HG02884 (cell line): Measurements from ENCODE around the gene FHIP1A.
"Not testable (repeated sequence)": the region's sequence is repeated elsewhere in the genome, so short reads cannot be mapped to it uniquely, and the experiment has no call there.

ENCODE experiments used
- ATAC-seq: cut with Tn5 transposase; IDR thresholded peaks from one replicate; pipeline ENCODE4 v1.9.1; 2021; ENCODE audit warnings: mild to moderate bottlenecking, moderate library complexity; ENCODE audit not compliant: unreplicated experiment

Gene FHIP1A

DNA sequence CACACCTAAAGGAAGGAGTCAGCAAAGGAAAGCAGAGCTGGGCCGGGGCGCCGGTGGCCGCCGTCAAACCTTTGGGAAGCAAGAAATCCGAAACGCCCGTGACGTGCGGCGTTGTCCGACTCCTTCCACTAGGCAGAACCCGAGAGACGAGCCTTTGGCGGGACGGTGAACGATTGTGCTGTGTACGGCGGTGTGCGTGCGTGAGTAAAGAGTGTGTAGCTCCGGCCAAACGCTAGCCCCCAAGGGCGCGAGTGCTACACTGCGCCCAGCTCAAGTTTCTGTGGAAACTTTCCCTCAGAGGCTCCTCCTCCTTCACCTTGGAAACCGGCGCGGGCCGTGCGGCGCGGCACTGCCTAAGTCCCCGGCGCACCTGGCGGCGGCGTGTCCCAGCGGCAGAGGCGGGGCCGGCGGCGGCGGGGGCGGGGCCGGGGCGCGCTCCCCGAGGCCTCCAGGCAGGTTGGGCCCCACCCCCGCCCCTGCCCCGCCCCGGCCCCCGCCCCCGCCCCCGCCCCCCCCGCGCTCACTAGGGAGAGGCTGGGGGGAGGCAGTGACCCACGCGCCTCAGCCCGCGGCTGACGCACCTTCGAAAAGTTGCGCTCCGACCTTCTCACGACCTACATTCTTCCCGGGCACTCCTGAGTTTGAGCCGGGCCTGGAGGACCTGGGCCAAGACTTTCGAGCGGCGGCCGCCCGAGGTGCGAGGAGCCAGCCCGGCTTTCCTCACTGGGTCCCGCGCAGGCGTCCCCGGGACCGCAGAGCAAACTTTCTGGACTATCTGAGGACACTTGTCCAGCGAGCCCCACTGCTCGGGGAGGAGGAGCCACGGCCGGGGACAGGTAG, at the start of gene FHIP1A:
FHIP1A (plus strand) TSS at position 547 of the 840 bp plus-strand sequence. CDS start 157,084 bp downstream, outside the sequence.
- peak; percentile 78 for ATAC-seq

DNA sequence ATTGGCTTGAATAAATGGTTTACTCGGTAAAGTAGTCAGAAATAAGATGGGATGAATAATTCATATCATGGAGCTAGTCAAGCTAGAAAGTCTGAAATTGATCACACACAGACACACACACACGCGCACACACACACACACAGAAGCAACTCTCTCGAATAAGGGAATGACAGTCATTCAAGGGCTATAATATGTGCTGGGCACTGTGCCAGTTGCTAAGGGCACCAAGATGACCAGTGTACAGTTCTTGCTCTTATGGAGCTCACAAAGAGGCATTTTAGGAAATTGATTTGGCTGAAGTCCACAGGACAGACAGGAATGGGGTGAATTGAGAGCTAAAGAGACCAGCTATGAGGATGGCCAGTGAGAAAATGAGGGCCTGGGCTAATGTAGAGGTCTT, 49.4 kb upstream of the FHIP1A start:
- no peak for ATAC-seq

DNA sequence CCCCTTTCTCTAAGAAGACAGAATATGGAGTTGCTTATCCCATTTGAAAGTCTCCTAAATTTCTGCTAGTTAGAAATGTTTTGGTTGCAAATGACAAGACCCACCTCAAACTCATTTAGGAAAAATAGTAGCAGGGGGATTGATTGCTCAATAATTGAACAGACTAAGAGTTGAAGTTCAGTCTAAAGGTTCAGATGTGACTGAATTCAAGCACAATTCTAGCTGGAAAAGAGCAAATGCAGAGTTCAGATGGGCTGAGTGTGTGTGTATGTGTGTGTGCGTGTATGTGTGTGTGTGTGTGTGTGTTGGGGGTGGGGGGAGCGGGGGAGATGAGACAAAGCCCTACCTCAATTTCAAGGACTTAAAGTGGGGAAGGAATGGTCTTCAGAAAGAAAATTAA, 47.9 kb upstream of the FHIP1A start:
- ATAC-seq, result no peak

DNA sequence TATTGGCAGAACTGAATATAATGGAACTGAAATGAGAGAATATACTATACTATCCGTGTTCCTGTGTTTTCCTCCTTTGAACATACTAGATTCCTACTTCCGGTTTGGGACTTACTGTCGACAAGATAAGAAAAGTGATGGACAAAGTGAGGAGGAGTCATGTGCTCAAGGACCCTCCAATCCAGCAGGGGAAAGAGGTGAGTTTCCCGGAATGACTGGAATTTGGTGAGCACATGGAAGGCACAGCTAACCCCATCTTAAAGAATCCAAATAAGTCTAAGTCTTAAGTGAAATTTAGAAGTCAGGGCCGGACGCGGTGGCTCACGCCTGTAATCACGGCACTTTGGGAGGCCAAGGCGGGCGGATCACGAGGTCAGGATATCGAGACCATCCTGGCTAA, 47.0 kb upstream of the FHIP1A start:
- ATAC-seq, result no peak

DNA sequence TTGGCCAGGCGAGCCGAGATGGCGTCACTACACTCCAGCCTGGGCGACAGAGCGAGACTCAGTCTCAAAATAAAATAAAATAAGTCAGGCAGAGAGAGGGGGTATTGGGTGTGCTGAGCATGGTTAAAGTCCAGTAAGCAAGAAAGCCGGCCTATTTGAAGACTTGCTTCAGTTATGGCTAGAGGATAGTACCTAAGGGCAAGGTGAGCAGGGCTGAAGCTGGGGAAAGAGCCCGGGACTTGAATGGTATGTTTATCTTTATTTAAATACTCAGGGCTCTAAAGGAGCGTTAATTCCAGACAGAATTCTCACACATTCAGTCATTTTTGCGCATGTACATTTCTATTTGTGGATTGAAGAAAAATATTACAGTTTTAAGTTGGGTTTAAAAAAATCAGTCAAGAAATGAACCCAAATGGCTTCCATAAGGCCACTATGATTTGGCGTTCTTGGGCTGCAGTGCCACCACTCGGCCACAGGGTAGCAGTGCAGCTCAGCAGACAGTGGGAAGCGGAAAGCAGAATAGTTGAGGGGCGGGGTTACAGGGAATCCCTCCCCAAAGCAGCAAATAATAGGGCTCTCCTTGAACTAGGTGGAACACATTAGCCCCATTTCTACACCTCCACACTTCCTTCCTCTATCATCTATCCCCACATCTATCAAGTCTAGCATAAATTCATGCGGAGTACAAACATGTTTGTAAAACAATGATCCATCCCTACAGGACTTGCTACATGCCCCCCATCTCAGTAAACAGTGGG, 46.4 kb upstream of the FHIP1A start:
- peak; percentile 98 for ATAC-seq

DNA sequence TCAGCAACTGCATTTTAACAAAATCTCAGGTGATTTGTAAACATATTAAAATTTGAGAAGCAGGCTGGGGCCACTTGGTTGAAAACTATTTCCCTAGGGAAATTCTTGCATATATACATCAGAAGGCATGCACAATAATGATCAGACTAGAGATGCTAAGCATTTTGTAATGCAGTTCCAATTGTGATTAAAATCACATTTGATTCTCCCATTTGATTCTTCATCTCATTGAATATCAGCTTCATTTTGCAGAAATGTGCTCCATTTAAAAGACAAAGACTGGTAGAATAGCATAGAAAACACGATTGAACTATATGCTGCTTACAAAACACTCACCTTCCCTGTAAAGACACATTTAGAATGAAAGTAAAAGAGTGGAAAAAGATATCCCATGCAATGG, 32.4 kb upstream of the FHIP1A start:
- ATAC-seq, result no peak

DNA sequence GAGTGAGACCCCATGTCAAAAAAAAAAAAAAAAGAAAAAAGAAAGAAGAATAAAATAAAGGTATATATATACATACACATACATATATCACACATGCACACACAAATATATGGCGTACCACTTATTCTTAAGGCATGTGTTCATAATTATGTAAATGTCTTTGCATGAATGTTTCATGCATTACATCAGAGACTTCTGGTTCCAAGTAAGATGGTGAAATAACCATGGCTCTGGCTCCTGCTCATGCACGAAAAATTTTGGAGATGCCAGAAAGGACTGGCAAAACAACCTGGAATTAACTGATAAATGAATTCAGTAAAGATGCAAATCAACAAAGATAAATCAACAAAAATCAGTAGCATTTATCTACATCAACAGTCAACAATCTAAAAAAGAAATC, 19.7 kb upstream of the FHIP1A start:
- ATAC-seq, result no peak

DNA sequence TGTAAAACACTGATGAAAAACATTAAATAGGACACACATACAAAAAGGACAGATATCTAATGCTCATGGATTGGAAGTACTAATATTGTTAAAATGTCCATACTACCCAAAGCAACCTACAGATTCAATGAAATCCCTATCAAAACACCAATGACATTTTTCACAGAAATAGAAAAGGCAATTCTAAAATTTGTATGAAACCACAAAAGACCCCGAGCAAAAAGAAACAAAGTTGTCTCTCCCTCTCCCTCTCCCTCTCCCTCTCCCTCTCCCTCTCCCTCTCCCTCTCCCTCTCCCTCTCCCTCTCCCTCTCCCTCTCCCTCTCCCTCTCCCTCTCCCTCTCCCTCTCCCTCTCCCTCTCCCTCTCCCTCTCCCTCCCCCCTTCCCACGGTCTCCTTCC, 19.2 kb upstream of the FHIP1A start:
- ATAC-seq, result not testable (repeated sequence)

DNA sequence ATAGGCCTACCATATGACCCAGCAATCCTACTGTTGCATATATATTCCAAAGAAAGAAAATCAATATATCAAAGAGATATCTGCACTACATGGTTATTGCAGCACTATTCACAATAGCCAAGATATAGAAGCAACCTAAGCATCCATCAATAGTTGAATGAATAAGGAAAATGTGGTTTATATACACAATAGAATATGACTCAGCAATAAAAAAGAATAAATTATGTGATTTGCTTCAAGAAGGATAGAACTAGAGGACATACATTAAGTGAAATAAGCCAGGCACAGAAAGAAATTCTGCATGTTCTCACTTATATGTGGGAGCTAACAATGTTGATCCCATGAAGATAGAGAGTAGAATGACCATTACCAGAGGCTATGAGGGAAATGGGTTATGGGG, 13.1 kb upstream of the FHIP1A start:
- ATAC-seq, result no peak

DNA sequence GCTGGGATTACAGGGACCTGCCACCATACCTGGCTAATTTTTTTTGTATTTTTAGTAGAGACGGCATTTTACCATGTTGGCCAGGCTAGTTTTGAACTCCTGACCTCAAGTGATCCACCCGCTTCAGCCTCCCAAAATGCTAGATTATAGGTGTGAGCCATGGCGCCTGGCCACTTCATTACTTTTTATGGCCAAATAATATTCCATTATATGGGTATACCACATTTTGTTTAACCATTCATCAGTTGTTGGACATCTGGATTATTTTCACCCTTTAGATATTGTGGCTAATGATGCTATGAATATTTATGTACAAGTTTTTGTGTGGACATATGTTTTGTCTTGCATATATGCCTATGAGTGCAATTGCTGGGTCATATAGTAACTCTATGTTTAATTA, 8.6 kb upstream of the FHIP1A start:
- no peak for ATAC-seq

DNA sequence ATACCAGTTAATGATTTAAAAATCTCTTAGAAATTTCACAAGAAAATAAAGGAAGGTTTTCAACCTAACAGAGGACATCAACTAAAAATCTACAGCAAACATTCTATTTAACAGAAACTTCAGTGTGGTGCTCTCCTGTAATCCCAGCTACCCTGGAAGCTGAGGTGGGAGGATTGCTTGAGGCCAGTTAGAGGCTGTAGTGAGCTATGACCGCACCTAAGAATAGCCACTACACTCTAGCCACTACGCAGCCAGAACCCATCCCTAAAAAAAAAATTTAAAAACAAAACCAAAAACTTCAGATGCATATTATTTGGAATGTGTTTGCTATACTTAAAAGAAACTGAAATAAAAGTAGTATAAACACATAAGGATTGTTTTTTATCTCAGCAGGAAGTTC, 7.2 kb upstream of the FHIP1A start:
- no peak for ATAC-seq

DNA sequence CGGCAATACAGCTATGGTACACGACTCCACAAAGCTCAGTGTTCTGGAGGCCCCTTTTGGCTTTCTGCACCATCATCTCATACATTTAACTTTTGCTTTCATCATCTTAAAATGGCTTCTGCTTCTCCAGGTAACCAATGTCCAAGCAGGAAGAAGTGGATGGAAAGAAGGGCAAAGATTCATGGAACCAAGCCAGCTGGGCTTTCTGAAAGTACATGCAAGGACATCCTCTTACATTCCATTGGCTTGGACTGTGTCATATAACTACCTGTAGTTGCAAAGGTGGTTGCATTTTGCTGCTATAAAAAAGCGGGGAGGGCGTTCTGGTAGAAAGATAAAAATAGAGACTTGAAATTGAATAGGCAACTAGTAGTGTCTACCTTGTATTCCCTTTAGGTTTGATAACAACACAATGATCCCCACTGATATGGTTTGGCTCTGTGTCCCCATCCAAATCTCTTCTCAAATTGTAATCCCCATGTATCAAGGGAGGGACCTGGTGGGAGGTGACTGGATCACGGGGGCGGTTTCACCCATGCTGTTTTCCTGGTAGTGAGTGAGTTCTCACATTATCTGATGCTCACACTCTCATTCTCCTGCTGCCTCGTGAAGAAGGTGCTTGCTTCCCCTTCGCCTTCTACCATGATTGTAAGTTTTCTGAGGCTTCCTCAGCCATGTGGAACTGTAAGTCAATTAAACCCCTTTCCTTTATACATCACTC, 6.7 kb upstream of the FHIP1A start:
- ATAC-seq, result no peak

DNA sequence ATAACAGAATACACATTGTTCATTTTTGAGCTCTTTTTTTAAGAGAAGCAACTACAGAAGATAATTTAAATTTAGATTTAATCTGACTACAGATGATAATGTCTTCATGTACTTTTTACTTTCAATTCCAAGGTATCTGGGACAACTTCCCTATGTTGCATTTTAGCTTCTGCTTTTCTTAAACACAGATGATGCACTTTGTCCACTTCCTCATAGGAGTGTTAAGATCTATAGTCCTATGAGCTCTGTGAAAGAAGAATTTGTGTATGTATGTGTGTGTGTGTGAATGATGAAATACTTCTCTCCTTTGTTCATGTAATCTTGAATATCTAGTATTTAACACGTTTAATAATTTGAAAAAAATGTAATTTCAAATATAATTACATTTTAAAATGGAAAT, 5.3 kb upstream of the FHIP1A start:
- ATAC-seq, result no peak

DNA sequence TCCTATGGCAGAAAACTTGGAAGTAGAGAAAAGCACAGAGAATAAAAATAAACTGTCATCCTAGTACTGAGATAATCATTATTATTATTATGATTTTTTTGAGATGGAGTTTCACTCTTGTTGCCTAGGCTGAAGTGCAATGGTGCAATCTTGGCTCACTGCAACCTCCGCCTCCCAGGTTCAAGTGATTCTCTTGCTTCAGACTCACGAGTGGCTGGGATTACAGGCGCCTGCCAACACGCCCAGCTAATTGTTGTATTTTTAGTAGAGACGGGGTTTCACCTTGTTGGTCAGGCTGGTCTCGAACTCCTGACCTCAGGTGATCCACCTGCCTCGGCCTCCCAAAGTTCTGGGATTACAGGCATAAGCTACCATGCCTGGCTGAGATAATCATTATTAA, 4.2 kb upstream of the FHIP1A start:
- not testable (repeated sequence) for ATAC-seq

DNA sequence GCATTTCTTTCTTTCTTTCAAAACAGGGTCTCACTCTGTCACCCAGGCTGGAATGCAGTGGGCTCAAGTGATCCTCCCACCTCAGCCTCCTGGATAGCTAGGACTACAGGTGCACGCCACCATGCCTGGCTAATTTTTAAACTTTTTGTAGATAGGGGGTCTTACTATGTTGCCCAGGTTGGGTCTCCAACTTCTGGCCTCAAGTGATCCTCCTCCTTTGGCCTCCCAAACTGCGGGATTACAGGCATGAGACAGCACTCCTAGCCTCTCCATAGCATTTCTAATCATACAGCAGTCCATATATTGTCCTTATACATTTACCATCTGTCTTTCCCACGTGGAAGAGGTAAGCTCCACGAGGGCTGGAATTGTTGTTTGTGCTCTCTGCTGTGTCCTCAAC, 2.0 kb upstream of the FHIP1A start:
- no peak for ATAC-seq

DNA sequence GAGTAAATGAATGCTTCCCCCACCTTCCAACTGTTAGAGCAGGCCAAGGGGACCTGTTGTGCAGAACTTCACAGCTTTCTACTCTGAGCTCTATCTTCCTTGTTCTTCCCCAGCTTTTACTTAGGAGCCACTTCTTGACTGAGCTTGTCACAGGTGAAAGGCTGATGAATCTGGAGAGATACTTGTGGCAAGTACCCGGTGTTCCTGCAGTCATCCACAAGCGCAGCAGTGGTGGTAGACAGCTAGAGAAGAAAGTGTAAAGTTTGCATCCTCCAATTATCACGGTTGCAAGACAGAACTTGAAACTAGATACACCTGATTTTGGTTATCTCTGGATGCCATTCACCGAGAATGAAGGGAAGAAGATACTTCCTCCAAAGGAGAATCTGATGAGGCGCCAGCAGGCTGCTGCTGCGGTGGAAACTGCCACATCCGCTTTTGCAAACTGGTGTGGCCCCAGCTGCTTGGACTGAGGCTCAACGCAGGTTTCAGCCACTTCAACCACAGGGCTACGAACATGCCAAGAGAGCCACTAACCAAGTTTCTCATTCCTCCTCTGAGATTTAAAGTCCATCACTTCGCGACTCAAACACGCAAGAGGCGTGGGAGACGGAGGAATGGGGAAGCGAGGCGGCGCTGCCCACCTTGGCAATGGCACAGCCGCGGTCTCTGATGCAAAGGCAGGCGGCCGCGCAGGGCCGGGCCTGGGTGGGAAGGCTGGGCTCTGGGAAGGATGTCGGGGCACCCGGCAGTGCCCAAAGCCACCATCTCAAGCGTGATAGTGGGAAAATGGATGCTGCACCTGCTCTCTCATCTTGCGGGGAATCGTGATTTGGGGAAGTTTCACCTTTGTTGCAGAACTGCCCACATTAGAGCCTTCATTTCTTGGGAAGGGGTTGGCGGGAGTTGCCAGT, 1.3 kb upstream of the FHIP1A start:
- ATAC-seq, result peak; percentile 79

DNA sequence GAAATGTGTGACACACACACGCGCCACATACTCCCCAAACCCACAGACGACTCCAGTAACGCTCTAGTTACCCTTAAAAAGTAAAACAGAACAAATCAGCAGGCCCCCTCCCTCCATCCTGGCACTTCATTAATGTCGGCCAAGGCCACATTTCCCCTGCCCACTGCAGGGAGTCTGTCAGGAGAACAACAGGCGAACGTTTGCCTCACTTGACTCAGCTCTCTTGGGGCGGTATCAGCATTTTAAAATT, 671 bp upstream of the FHIP1A start:
- peak; percentile 4 for ATAC-seq

DNA sequence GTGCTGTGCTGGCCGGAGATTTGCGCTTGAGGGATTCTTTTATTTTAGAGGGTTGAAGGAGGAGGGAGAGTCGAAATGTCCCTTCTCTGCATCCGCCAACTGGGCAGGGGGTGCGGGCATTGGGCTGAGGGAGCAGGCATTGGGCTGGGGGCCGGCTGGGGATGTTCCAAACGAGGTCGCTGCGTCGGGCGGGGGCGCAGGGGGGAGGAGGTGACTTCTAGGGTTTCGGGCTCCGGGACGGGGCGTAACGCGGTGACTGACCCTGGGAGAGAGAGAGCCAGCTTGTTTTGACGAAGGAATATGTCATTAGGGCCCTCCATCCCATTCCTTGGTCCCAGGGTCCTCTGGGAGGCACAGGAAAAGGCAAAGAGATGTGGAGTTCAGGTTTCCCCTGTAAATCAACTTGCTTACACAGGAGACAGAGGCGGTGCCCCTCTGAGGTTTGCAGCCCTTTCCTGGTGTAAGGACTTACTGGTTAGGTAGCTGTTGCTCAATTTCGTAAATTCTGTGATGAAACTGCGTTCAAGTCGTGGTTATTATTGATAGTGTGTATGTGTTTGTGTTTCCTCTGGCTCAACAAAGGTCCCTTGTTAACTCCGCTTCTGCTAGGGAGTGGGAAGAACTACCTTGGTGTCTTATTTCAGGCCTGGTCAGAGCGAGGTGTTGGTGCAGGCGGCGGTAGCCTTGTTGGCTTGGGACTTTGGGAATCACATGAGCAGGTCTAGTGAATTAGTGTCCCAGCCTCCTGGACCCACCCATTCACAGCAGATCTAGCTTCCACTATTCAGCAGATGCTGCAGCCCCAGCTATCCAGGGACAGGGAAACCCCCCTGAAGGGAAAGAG, 716 bp downstream of the FHIP1A start:
- no peak for ATAC-seq

DNA sequence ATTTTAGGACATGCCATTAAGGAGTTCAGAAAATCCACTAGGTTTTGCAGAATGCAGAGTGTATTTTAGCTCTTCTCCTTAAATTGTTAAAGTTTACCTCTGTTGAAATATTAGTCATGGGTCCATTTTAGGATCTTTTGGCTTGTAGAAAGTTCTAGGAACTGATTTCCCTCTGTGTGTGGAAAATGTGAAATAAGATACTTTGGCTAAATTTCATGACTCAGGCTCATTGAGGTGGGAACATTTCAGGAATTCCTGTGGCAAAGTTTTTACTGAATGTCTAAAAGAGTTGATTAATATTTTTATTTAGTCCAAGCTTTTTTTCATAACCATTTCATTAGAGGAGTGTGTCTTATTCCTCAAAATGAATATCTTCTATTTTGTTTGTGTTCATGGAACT, 7.0 kb downstream of the FHIP1A start:
- ATAC-seq, result no peak

DNA sequence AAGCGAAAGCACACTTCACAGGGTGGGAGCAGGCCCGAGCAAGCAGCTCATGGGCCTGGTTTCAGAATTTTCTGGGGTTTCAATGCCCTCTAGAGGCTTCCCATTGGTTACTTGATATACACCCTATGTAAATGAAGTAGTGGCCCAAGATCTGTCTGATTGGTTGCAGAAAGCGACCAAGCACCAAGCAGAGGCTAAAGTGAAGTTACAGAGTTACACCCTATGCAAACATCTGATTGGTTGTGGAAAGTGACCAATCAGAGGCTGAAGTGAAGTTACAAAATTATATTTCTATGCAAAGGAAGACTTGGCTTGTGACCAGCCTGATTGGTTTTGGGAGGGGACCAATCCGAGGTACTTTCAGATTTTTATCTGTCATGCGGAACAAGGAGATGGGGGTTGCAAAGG, 8.2 kb downstream of the FHIP1A start:
- no peak for ATAC-seq
